ENCODE data around the gene PSMD9. TPM values are rescaled to one million over a fixed set of nuclear protein-coding genes. Genes with fewer than 3 reads are reported as not detected.

The PSMD9 gene
- total RNA-seq, 4 donors from 2014 or later, result 21.7 to 57.3 (median 46.2) TPM

DNA sequence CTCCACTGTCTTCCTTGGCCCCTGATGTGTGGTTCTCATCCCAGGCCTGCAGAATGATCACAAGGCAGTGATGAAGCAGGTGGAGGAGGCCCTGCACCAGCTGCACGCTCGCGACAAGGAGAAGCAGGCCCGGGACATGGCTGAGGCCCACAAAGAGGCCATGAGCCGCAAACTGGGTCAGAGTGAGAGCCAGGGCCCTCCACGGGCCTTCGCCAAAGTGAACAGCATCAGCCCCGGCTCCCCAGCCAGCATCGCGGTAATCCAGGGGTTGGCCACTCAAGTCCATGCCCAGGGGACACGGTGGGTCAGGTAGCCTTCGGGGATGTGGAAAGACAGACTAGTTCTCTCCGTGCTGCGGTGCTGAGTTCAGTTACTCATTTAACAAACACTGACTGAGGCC lies 11.0 kb downstream of the PSMD9 start:
- Histone ChIP-seq H3K4me1 (peaks cover 0 to under 1% (median 0%) of the 10 kb centered on the region in 4 donors), H3K4me3 (no peak overlapping the region), H3K9me3 (no peaks in the 10 kb centered on the region), H3K27me3 (no peaks in the 10 kb centered on the region), H3K27ac (no peak overlapping the region), H3K36me3 (peaks cover 0 to 66% (median 24%) of the 10 kb centered on the region in 4 donors)
- WGBS, 2 donors (ENCODE audit: low coverage in 1 of 2), result 93% methylated on average over 14 of the region's 14 CpGs; no CpG with 5 or more reads in 1 of the 2 donors
- no peak for DNase-seq
- intact Hi-C loops (cut with DNase I; ENCODE audit: low total_unique reads), result no loop called here
- in situ Hi-C loops (cut with MboI; ENCODE audit: low pct_ligation_motif_present in 1 of 4, low pct_unique_long_range_greater_than_20kb in 1 of 4, low sequenced_read_pairs in 3 of 4), result no loop called here
- TF ChIP-seq POLR2A (IDR thresholded peaks at IDR 0.05) (no peak), POLR2AphosphoS5 (IDR thresholded peaks at IDR 0.05) (no peak), EP300 (IDR thresholded peaks at IDR 0.05; ENCODE audit: low read depth) (no peak)
- TF ChIP-seq, protein P1, sequence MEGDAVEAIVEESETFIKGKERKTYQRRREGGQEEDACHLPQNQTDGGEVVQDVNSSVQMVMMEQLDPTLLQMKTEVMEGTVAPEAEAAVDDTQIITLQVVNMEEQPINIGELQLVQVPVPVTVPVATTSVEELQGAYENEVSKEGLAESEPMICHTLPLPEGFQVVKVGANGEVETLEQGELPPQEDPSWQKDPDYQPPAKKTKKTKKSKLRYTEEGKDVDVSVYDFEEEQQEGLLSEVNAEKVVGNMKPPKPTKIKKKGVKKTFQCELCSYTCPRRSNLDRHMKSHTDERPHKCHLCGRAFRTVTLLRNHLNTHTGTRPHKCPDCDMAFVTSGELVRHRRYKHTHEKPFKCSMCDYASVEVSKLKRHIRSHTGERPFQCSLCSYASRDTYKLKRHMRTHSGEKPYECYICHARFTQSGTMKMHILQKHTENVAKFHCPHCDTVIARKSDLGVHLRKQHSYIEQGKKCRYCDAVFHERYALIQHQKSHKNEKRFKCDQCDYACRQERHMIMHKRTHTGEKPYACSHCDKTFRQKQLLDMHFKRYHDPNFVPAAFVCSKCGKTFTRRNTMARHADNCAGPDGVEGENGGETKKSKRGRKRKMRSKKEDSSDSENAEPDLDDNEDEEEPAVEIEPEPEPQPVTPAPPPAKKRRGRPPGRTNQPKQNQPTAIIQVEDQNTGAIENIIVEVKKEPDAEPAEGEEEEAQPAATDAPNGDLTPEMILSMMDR (IDR thresholded peaks at IDR 0.05), result no peak

DNA sequence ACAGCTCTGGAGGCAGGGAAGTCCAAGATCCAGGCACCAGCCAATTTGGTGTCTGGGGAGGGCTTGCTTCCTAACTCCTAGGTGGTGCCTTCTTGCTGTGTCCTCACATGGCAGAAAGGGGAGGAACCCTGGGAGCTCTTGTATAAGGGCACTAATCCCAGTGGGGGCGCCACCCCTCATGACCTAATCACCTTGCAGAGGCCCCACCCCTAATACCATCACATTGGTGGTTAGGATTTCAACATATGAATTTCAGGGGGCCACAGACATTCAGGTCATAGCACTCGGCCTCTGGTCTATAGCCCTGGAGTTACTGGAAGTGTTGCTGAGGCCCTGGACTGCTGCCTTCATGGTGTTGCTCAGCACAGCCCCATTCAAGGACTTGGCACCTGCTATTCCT lies 14.6 kb downstream of the PSMD9 start:
- in situ Hi-C loops (cut with MboI; ENCODE audit: low pct_ligation_motif_present in 1 of 4, low pct_unique_long_range_greater_than_20kb in 1 of 4, low sequenced_read_pairs in 3 of 4), result loop anchor here in 1 of 4 donors (25.0 kb wide), 1 partner anchor 284 kb away; the partner anchor contains the start of gene LRRC43
- Histone ChIP-seq H3K27me3 (no peaks in the 10 kb centered on the region), H3K27ac (no peak overlapping the region), H3K36me3 (peaks cover 0 to 61% (median 24%) of the 10 kb centered on the region in 4 donors), H3K9me3 (no peaks in the 10 kb centered on the region), H3K4me3 (no peak overlapping the region), H3K4me1 (no peaks in the 10 kb centered on the region)
- WGBS, 2 donors (ENCODE audit: low coverage in 1 of 2), result 95% methylated on average over 2 of the region's 2 CpGs; no CpG with 5 or more reads in 1 of the 2 donors
- DNase-seq, result no peak
- intact Hi-C loops (cut with DNase I; ENCODE audit: low total_unique reads), result no loop called here
- TF ChIP-seq EP300 (IDR thresholded peaks at IDR 0.05; ENCODE audit: low read depth), result no peak
- no peak for TF ChIP-seq POLR2A (IDR thresholded peaks at IDR 0.05)
- no peak for TF ChIP-seq POLR2AphosphoS5 (IDR thresholded peaks at IDR 0.05)
- TF ChIP-seq, protein P1 (IDR thresholded peaks at IDR 0.05), result no peak

DNA sequence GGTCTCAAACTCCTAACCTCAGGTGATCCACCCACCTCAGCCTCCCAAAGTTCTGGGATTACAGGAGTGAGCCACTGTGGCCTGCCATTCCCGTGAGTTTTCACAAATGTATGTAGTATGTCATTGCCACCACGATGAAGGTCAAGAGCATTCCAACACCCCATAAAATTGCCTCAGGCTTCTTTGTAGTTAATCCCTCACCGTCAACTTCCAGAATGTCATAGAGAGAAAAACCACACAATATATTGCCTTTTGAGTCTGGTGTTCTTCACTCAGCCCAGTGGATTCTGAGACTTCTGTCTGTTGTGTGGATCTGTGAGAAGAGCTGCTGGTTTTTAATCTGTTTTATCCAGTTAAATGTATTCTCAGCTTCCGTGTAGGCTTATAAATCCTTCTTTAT lies 17.2 kb downstream of the PSMD9 start:
- H3K36me3 ChIP-seq, result peaks cover 0 to 57% (median 22%) of the 10 kb centered on the region in 4 donors

DNA sequence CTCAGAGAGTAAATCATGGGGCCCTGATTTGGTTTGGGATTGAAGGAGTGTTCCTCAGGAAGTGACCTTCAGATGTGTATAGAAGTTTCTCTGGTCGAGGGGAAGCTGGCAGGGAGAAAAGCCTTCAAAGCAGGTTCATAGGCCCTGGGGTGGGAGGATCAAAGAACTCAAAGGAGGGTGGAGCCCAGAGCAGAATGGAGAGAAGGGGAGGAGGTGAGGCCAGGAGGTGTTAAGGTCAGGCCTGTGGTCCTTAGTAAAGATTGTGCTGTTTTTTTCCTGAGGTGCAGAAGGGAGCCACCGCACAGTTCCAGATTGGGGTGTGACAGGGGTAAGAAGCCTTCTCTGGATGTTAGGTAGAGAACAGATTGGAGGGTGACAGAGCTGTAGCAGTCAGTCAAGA lies 20.1 kb downstream of the PSMD9 start:
- 63 to 71% methylated on average over 1 to 2 of the region's 2 CpGs for WGBS, 2 donors (ENCODE audit: low coverage in 1 of 2)
- in situ Hi-C loops (cut with MboI; ENCODE audit: low pct_ligation_motif_present in 1 of 4, low pct_unique_long_range_greater_than_20kb in 1 of 4, low sequenced_read_pairs in 3 of 4), result loop anchor here in 1 of 4 donors (25.0 kb wide), 1 partner anchor 279 kb away; the partner anchor contains the start of gene LRRC43
- Histone ChIP-seq H3K4me3 (no peak overlapping the region), H3K27me3 (no peaks in the 10 kb centered on the region), H3K36me3 (peaks cover 0 to 39% (median 19%) of the 10 kb centered on the region in 4 donors), H3K4me1 (no peaks in the 10 kb centered on the region), H3K9me3 (no peaks in the 10 kb centered on the region), H3K27ac (no peak overlapping the region)
- TF ChIP-seq EP300 (IDR thresholded peaks at IDR 0.05; ENCODE audit: low read depth), result no peak
- TF ChIP-seq, protein P1 (IDR thresholded peaks at IDR 0.05), result no peak
- no peak for TF ChIP-seq POLR2AphosphoS5 (IDR thresholded peaks at IDR 0.05)
- TF ChIP-seq POLR2A (IDR thresholded peaks at IDR 0.05), result no peak
- intact Hi-C loops (cut with DNase I; ENCODE audit: low total_unique reads), result no loop called here
- DNase-seq, result no peak

More for the DNA sequence above, 17.2 kb downstream of the PSMD9 start:
- no peaks in the 10 kb centered on the region for H3K27me3 ChIP-seq
- no peaks in the 10 kb centered on the region for H3K4me1 ChIP-seq
- WGBS, 2 donors (ENCODE audit: low coverage in 1 of 2), result 82 to 83% methylated on average over 1 to 4 of the region's 4 CpGs
- H3K4me3 ChIP-seq, result no peak overlapping the region
- no peak overlapping the region for H3K27ac ChIP-seq
- TF ChIP-seq POLR2A (IDR thresholded peaks at IDR 0.05) (no peak), POLR2AphosphoS5 (IDR thresholded peaks at IDR 0.05) (no peak), EP300 (IDR thresholded peaks at IDR 0.05; ENCODE audit: low read depth) (no peak)
- TF ChIP-seq, protein P1 (IDR thresholded peaks at IDR 0.05), result no peak
- in situ Hi-C loops (cut with MboI; ENCODE audit: low pct_ligation_motif_present in 1 of 4, low pct_unique_long_range_greater_than_20kb in 1 of 4, low sequenced_read_pairs in 3 of 4) (loop anchor here in 1 of 4 donors (25.0 kb wide), 1 partner anchor 282 kb away; the partner anchor contains the start of gene LRRC43), intact Hi-C loops (cut with DNase I; ENCODE audit: low total_unique reads) (no loop called here)
- DNase-seq, result no peak
- H3K9me3 ChIP-seq, result no peaks in the 10 kb centered on the region

Data from transverse colon (tissue), 4 donors.